ENCODE results near the gene TACC3. TPM values are rescaled to one million over a fixed set of nuclear protein-coding genes. Genes with fewer than 3 reads are reported as not detected.

The TACC3 gene
- 1.2 and 3.9 TPM in 2 replicates for total RNA-seq
- polyA plus RNA-seq (2012) = 4.0 TPM

- peak; percentile 97 for DNase-seq (ENCODE audit: low read depth)
Observed at GRCh38 chr4:1721003-1721665, at the start of gene TACC3, which contains the start of gene TMEM129. Gene TACC3, plus strand, starts transcription at chr4:1721521. Its CDS starts 1,901 bp downstream, at chr4:1723422. Gene TMEM129, minus strand, starts transcription at chr4:1721323. Its CDS starts 486 bp downstream, at chr4:1720837.

- no peak for DNase-seq (ENCODE audit: low read depth)
Observed at GRCh38 chr4:1673671-1674070, 47.6 kb upstream of the TACC3 start.

GRCh38 chr4:1674682-1675081 is 46.6 kb upstream of the TACC3 start:
- no peak for DNase-seq (ENCODE audit: low read depth)

- DNase-seq (ENCODE audit: low read depth) = no peak
Observed at GRCh38 chr4:1675136-1675801, 46.1 kb upstream of the TACC3 start.

GRCh38 chr4:1675802-1676137 is 45.6 kb upstream of the TACC3 start:
- DNase-seq (ENCODE audit: low read depth) = no peak

- DNase-seq (ENCODE audit: low read depth) = no peak
Observed at GRCh38 chr4:1676605-1677525, 44.5 kb upstream of the TACC3 start.

- no peak for DNase-seq (ENCODE audit: low read depth)
Observed at GRCh38 chr4:1678244-1678643, 43.1 kb upstream of the TACC3 start.

GRCh38 chr4:1682860-1683259 is 38.5 kb upstream of the TACC3 start:
- DNase-seq (ENCODE audit: low read depth) = no peak

- DNase-seq (ENCODE audit: low read depth) = peak; percentile 63
Observed at GRCh38 chr4:1683261-1683735, 38.0 kb upstream of the TACC3 start.

GRCh38 chr4:1683736-1684505 is 37.4 kb upstream of the TACC3 start, which contains the start of gene FAM53A:
Gene FAM53A, minus strand, starts transcription at chr4:1684313. Its CDS starts 15,572 bp downstream, at chr4:1668741.
- DNase-seq (ENCODE audit: low read depth) = peak; percentile 84

- DNase-seq (ENCODE audit: low read depth) = no peak
Observed at GRCh38 chr4:1684506-1685234, 36.7 kb upstream of the TACC3 start.

- DNase-seq (ENCODE audit: low read depth) = no peak
Observed at GRCh38 chr4:1685235-1686150, 35.8 kb upstream of the TACC3 start.

- DNase-seq (ENCODE audit: low read depth) = no peak
Observed at GRCh38 chr4:1686440-1687036, 34.8 kb upstream of the TACC3 start.

GRCh38 chr4:1690698-1691097 is 30.6 kb upstream of the TACC3 start:
- no peak for DNase-seq (ENCODE audit: low read depth)

- no peak for DNase-seq (ENCODE audit: low read depth)
Observed at GRCh38 chr4:1691737-1692373, 29.5 kb upstream of the TACC3 start.

- DNase-seq (ENCODE audit: low read depth) = peak; percentile 68
Observed at GRCh38 chr4:1693131-1693896, 28.0 kb upstream of the TACC3 start.

GRCh38 chr4:1695913-1696312 is 25.4 kb upstream of the TACC3 start:
- peak; percentile 90 for DNase-seq (ENCODE audit: low read depth)
